Osteoblast (primary cell): ENCODE measurements around the gene SLC38A5. TPM values are rescaled to one million over a fixed set of nuclear protein-coding genes. Genes with fewer than 3 reads are reported as not detected.

Experiments used
- DNase-seq: peaks from one replicate; pipeline ENCODE4 v3.0.0; 2011; ENCODE audit warnings: low spot score, mixed read lengths; ENCODE audit not compliant: insufficient read length; ENCODE audit errors: missing footprints
- H2AFZ ChIP-seq: 2 replicates; pipeline ENCODE4 v1.6.0; 2011; ENCODE audit warnings: mild to moderate bottlenecking, low read length
- H3K27ac ChIP-seq: 2 replicates; pipeline ENCODE4 v1.5.1; 2011; ENCODE audit warnings: mild to moderate bottlenecking, low read depth, low read length, moderate library complexity
- H3K27me3 ChIP-seq: 2 replicates; pipeline ENCODE4 v1.6.0; 2012; ENCODE audit warnings: mild to moderate bottlenecking, control low read depth, inconsistent platforms, low read length, moderate library complexity; ENCODE audit not compliant: insufficient read depth
- H3K36me3 ChIP-seq: 2 replicates; pipeline ENCODE4 v1.5.1; 2011; ENCODE audit warnings: mild to moderate bottlenecking, low read length, control low read depth, moderate library complexity; ENCODE audit not compliant: insufficient read depth
- H3K4me1 ChIP-seq: 2 replicates; pipeline ENCODE4 v1.5.1; 2011; ENCODE audit warnings: mild to moderate bottlenecking, low read length, control low read depth, moderate library complexity; ENCODE audit not compliant: insufficient read depth
- H3K4me2 ChIP-seq: 2 replicates; pipeline ENCODE4 v1.6.0; 2011; ENCODE audit warnings: mild to moderate bottlenecking, low read length; ENCODE audit not compliant: insufficient read depth
- H3K4me3 ChIP-seq: fragments of 200-600 bp; sonication (generic); 3 replicates; pipeline ENCODE4 v1.5.1; 2012; ENCODE audit warnings: mild to moderate bottlenecking, low read length, inconsistent platforms; ENCODE audit not compliant: insufficient read depth
- H3K79me2 ChIP-seq: 2 replicates; pipeline ENCODE4 v1.6.0; 2012; ENCODE audit warnings: mild to moderate bottlenecking, low read length, control low read depth, inconsistent platforms; ENCODE audit not compliant: insufficient read depth
- H3K9me3 ChIP-seq: 2 replicates; pipeline ENCODE4 v1.5.1; 2011; ENCODE audit warnings: low read depth, low read length, control low read depth
- H4K20me1 ChIP-seq: 2 replicates; pipeline ENCODE4 v1.6.0; 2012; ENCODE audit warnings: mild to moderate bottlenecking, low read length, control low read depth; ENCODE audit not compliant: insufficient read depth
- total RNA-seq: library from RNA; depleted of rRNA; stranded (reverse); fragments of >200 nt; gene quantifications from 2 replicates; pipeline ENCODE4 v1.2.3, GENCODE V29; 2012
- TF ChIP-seq, protein P1 (sequence below): IDR thresholded peaks from 2 replicates; pipeline ENCODE4 v1.5.1; 2011; ENCODE audit warnings: mild to moderate bottlenecking, low read depth, low read length, moderate library complexity; ENCODE audit errors: extremely low read depth

SLC38A5 gene
- total RNA-seq, 1 donor, result 52.8 TPM

- DNase-seq, result peak; percentile 56
- Histone ChIP-seq H3K4me1 (peaks cover 8% of the 10 kb centered on the region), H2AFZ (no peak overlapping the region), H3K9me3 (no peaks in the 10 kb centered on the region), H3K36me3 (no peaks in the 10 kb centered on the region), H4K20me1 (no peaks in the 10 kb centered on the region), H3K4me2 (no peak overlapping the region), H3K27ac (no peak overlapping the region), H3K4me3 (no peak overlapping the region), H3K27me3 (no peaks in the 10 kb centered on the region), H3K79me2 (peaks cover 6% of the 10 kb centered on the region)
- TF ChIP-seq, protein P1, sequence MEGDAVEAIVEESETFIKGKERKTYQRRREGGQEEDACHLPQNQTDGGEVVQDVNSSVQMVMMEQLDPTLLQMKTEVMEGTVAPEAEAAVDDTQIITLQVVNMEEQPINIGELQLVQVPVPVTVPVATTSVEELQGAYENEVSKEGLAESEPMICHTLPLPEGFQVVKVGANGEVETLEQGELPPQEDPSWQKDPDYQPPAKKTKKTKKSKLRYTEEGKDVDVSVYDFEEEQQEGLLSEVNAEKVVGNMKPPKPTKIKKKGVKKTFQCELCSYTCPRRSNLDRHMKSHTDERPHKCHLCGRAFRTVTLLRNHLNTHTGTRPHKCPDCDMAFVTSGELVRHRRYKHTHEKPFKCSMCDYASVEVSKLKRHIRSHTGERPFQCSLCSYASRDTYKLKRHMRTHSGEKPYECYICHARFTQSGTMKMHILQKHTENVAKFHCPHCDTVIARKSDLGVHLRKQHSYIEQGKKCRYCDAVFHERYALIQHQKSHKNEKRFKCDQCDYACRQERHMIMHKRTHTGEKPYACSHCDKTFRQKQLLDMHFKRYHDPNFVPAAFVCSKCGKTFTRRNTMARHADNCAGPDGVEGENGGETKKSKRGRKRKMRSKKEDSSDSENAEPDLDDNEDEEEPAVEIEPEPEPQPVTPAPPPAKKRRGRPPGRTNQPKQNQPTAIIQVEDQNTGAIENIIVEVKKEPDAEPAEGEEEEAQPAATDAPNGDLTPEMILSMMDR, result no peak
Measured at GRCh38 chrX:48460606-48461005, 9.5 kb downstream of the SLC38A5 start.

DNA sequence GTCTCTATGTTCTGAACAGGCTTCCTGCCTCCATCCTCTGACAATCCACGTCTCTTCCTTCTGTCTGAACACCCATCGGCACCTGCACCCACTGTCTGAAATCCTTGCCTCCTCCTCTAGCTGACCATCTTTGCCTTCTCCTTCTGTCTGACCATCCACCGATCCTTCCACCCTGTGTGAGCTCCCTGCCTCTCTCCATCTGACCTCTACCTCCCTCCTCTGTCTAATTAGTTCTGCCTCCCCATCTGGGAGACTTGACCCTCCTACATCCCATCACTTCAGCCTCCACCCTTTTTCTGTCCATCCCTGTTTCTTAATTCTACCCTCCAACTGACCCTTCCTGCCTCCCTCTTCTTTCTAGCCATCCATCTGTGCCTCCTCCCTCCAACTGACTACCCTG is 10.0 kb downstream of the SLC38A5 start:
- no peak for DNase-seq
- TF ChIP-seq, protein P1, result no peak
- H3K4me2 ChIP-seq, result no peak overlapping the region
- H4K20me1 ChIP-seq, result no peaks in the 10 kb centered on the region
- no peaks in the 10 kb centered on the region for H3K36me3 ChIP-seq
- H3K4me3 ChIP-seq, result no peak overlapping the region
- no peaks in the 10 kb centered on the region for H3K27me3 ChIP-seq
- H3K9me3 ChIP-seq, result no peaks in the 10 kb centered on the region
- no peak overlapping the region for H3K27ac ChIP-seq
- peaks cover 6% of the 10 kb centered on the region for H3K79me2 ChIP-seq
- peaks cover 3% of the 10 kb centered on the region for H3K4me1 ChIP-seq
- no peak overlapping the region for H2AFZ ChIP-seq

DNA sequence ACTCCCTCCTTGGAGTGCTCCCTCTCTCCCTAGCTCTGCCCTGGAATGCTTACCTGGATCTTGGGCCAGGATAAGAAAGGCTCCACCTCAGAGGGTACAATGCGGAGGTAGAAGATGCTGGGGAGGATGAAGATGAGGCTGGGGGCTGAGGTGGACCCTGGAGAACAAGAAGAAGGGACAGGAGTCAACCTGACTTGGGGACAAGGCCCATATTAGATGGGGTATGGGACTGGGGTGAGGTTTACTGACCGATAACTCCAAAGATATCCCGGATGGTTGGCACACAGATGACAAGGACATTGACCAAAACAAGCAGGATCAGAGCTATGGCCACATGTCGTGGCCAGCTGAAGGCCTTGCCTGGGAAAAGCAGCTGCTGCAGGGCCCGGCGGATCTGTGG is 10.6 kb downstream of the SLC38A5 start:
- Histone ChIP-seq H3K79me2 (peaks cover 4% of the 10 kb centered on the region), H3K27ac (no peak overlapping the region), H3K27me3 (no peaks in the 10 kb centered on the region), H3K36me3 (no peaks in the 10 kb centered on the region), H3K9me3 (no peaks in the 10 kb centered on the region), H4K20me1 (no peaks in the 10 kb centered on the region), H2AFZ (no peak overlapping the region), H3K4me3 (no peak overlapping the region), H3K4me1 (no peaks in the 10 kb centered on the region), H3K4me2 (no peak overlapping the region)
- TF ChIP-seq, protein P1, result no peak
- DNase-seq, result no peak

GRCh38 chrX:48458711-48459110 is 11.3 kb downstream of the SLC38A5 start:
- Histone ChIP-seq H3K27ac (no peak overlapping the region), H3K4me3 (no peak overlapping the region), H4K20me1 (no peaks in the 10 kb centered on the region), H3K4me2 (no peak overlapping the region), H2AFZ (no peak overlapping the region), H3K79me2 (no peaks in the 10 kb centered on the region), H3K27me3 (no peaks in the 10 kb centered on the region), H3K4me1 (no peaks in the 10 kb centered on the region), H3K36me3 (no peaks in the 10 kb centered on the region), H3K9me3 (no peaks in the 10 kb centered on the region)
- TF ChIP-seq, protein P1, result no peak
- DNase-seq, result peak; percentile 72
